Measurements from ENCODE around the gene RAPGEF5. TPM values are rescaled to one million over a fixed set of nuclear protein-coding genes. Genes with fewer than 3 reads are reported as not detected.

RAPGEF5 gene
- total RNA-seq, 4 donors from 2014 or later: 21.2 to 27.0 (median 24.1) TPM

DNA sequence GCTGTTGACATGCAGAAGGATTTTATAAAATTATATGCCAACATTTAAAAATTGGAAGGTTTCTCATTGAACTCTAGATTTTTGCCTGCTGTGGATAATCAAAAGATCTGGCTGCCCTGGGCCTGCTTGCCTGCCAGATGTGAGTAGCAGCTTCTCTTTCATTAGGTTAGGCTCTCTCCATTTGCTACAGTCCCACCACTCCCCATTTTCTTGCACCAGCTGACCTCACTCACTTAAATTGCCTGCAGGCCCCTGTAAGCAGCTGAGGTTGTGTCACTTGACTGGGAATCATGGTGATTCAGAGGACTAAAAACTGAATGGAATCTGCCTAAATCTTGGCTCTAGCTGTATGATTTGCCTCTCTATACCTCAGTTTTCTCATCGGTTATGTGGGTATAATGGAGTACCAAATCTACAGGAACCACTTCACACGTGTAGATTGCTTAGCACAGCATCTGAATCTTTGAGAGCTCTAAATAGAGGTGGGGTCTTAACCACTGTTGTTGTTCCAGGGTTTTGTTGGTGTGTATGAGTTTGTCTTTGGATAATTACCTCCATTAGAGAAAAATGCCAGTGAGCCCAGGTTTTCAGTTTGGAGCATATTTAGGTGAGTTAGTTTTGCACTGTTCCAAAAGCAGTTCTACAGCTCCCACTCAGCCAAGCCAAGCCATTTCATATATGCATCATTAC, 18.6 kb upstream of the RAPGEF5 start:
- intact Hi-C loops (cut with DNase I): no loop called here
- WGBS: 92% methylated on average over 2 of the region's 2 CpGs

DNA sequence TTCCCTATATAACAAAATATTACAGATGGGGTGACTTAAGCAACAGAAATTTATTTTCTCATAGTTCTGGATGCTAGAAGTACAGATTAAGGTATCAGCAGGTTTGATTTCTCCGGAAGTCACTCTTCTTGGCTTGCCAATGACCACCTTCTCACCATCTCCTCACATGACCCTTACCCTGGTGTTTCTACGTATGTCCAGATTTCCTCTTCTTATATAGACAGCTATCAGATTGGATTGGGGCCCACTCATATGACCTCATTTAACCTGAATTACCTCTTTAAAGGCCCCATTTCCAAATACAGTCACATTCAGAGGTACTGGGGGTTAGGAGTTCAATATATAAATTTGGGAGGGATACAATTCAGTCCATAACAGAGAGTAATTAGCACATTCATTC, 17.0 kb upstream of the RAPGEF5 start:
- Histone ChIP-seq H3K36me3 (no peaks in the 10 kb centered on the region), H3K4me1 (peaks cover 0 to 9% (median 0%) of the 10 kb centered on the region in 4 donors), H3K27ac (replicated peaks in 1 of 4) (no peak overlapping the region), H3K9me3 (no peaks in the 10 kb centered on the region), H3K4me3 (no peak overlapping the region), H3K27me3 (no peaks in the 10 kb centered on the region)
- TF ChIP-seq POLR2A (IDR thresholded peaks at IDR 0.05; ENCODE audit: low read depth): no peak
- no peak for TF ChIP-seq POLR2AphosphoS5 (IDR thresholded peaks at IDR 0.05)
- TF ChIP-seq, protein P1, sequence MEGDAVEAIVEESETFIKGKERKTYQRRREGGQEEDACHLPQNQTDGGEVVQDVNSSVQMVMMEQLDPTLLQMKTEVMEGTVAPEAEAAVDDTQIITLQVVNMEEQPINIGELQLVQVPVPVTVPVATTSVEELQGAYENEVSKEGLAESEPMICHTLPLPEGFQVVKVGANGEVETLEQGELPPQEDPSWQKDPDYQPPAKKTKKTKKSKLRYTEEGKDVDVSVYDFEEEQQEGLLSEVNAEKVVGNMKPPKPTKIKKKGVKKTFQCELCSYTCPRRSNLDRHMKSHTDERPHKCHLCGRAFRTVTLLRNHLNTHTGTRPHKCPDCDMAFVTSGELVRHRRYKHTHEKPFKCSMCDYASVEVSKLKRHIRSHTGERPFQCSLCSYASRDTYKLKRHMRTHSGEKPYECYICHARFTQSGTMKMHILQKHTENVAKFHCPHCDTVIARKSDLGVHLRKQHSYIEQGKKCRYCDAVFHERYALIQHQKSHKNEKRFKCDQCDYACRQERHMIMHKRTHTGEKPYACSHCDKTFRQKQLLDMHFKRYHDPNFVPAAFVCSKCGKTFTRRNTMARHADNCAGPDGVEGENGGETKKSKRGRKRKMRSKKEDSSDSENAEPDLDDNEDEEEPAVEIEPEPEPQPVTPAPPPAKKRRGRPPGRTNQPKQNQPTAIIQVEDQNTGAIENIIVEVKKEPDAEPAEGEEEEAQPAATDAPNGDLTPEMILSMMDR (IDR thresholded peaks at IDR 0.05): no peak
- no peak for TF ChIP-seq EP300 (IDR thresholded peaks at IDR 0.05)
- 92% methylated on average over 2 of the region's 2 CpGs for WGBS
- DNase-seq (ENCODE audit: extremely low spot score): no peak
- intact Hi-C loops (cut with DNase I): no loop called here

More for the DNA sequence above, 18.6 kb upstream of the RAPGEF5 start:
- Histone ChIP-seq H3K9me3 (no peaks in the 10 kb centered on the region), H3K27me3 (no peaks in the 10 kb centered on the region), H3K36me3 (no peaks in the 10 kb centered on the region), H3K4me3 (no peak overlapping the region), H3K4me1 (peaks cover 0 to 9% (median 0%) of the 10 kb centered on the region in 4 donors), H3K27ac (replicated peaks in 1 of 4) (no peak overlapping the region)
- TF ChIP-seq, protein P1 (IDR thresholded peaks at IDR 0.05): no peak
- no peak for TF ChIP-seq POLR2AphosphoS5 (IDR thresholded peaks at IDR 0.05)
- no peak for TF ChIP-seq EP300 (IDR thresholded peaks at IDR 0.05)
- no peak for TF ChIP-seq POLR2A (IDR thresholded peaks at IDR 0.05; ENCODE audit: low read depth)
- no peak for DNase-seq (ENCODE audit: extremely low spot score)

DNA sequence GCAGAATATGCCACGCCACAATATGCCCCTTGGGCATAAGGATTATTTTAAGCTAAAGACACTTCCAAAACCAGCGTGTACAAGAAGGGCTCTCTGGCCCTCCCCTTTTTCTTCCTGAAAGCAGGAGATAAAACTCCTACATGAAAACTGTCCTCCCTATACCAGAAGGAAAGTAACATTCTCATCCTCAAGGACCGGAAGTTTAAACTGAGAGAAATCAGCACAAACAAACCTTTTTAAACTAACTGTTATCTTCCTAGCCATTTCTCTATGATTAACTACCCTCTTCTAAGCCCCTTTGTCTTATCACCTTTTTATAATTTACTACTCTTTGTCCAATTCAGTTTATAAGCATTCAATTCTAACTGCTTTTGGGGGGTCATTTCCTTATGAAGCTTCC, 16.4 kb upstream of the RAPGEF5 start:
- peaks cover 0 to 6% (median 0%) of the 10 kb centered on the region in 4 donors for H3K4me1 ChIP-seq
- no peak overlapping the region for H3K4me3 ChIP-seq
- no peak for DNase-seq (ENCODE audit: extremely low spot score)
- 66% methylated on average over 3 of the region's 3 CpGs for WGBS
- H3K27me3 ChIP-seq: no peaks in the 10 kb centered on the region
- H3K36me3 ChIP-seq: no peaks in the 10 kb centered on the region
- no peaks in the 10 kb centered on the region for H3K9me3 ChIP-seq
- intact Hi-C loops (cut with DNase I): no loop called here
- no peak overlapping the region for H3K27ac ChIP-seq (replicated peaks in 1 of 4)
- TF ChIP-seq POLR2A (IDR thresholded peaks at IDR 0.05; ENCODE audit: low read depth) (no peak), POLR2AphosphoS5 (IDR thresholded peaks at IDR 0.05) (no peak), EP300 (IDR thresholded peaks at IDR 0.05) (no peak)
- TF ChIP-seq, protein P1 (IDR thresholded peaks at IDR 0.05): no peak

DNA sequence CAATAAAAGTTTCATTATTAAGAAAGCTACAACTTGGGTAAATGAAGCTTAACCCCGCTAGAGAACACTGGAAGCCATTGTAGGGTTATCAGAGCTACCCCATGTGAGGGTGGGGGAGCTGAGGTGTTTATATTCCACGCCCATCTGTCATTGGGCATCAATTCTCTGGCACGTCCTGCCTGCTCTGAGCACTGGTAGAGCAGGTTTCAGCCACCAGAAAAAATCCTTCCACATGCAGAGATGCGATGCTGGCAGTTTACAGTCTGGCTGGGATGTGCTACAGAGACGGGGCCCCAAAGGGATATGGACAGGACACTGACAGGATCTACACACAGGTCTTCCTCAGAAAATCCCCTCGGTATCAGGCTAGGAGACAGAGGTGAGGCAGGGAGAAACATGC, 15.9 kb upstream of the RAPGEF5 start:
- Histone ChIP-seq H3K4me1 (peaks cover 0 to under 1% (median 0%) of the 10 kb centered on the region in 4 donors), H3K27me3 (no peaks in the 10 kb centered on the region), H3K36me3 (no peaks in the 10 kb centered on the region), H3K4me3 (no peak overlapping the region), H3K27ac (replicated peaks in 1 of 4) (no peak overlapping the region), H3K9me3 (no peaks in the 10 kb centered on the region)
- TF ChIP-seq POLR2AphosphoS5 (IDR thresholded peaks at IDR 0.05) (no peak), EP300 (IDR thresholded peaks at IDR 0.05) (no peak), POLR2A (IDR thresholded peaks at IDR 0.05; ENCODE audit: low read depth) (no peak)
- TF ChIP-seq, protein P1 (IDR thresholded peaks at IDR 0.05): no peak
- WGBS: 76% methylated on average over 6 of the region's 6 CpGs
- DNase-seq (ENCODE audit: extremely low spot score): no peak
- intact Hi-C loops (cut with DNase I): no loop called here

DNA sequence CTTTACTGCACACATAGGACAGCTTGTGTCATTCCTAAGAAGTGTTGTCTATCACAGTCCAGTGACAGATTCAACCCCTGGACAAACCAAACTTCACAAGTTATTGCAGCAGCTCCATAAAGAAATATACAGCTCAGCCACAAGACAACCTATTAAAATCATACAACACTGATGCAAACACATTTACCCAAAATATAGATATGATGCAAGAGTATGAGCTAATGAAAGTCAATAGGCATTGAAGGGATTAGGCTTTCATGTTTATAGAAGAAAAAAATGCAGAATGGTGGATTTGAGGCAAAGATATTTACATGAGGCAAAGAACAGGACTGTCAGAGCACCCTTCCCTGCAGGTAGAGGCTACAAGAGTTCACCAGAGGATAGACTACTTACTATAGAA, 14.9 kb upstream of the RAPGEF5 start:
- Histone ChIP-seq H3K9me3 (no peaks in the 10 kb centered on the region), H3K27me3 (no peaks in the 10 kb centered on the region), H3K4me3 (no peak overlapping the region), H3K4me1 (no peaks in the 10 kb centered on the region), H3K36me3 (no peaks in the 10 kb centered on the region), H3K27ac (replicated peaks in 1 of 4) (no peak overlapping the region)
- TF ChIP-seq EP300 (IDR thresholded peaks at IDR 0.05) (no peak), POLR2A (IDR thresholded peaks at IDR 0.05; ENCODE audit: low read depth) (no peak), POLR2AphosphoS5 (IDR thresholded peaks at IDR 0.05) (no peak)
- TF ChIP-seq, protein P1 (IDR thresholded peaks at IDR 0.05): no peak
- intact Hi-C loops (cut with DNase I): no loop called here
- no peak for DNase-seq (ENCODE audit: extremely low spot score)

Data from esophagus muscularis mucosa (tissue), 4 donors.